ENCODE measurements around the gene DHX9. TPM values are rescaled to one million over a fixed set of nuclear protein-coding genes. Genes with fewer than 3 reads are reported as not detected.

Gene DHX9
- total and polyA plus RNA-seq, 2 of the 13 experiments (the other 11 are each of a cell fraction or from before 2014, with no cell fraction given), result 84.8 to 211 TPM

DNA sequence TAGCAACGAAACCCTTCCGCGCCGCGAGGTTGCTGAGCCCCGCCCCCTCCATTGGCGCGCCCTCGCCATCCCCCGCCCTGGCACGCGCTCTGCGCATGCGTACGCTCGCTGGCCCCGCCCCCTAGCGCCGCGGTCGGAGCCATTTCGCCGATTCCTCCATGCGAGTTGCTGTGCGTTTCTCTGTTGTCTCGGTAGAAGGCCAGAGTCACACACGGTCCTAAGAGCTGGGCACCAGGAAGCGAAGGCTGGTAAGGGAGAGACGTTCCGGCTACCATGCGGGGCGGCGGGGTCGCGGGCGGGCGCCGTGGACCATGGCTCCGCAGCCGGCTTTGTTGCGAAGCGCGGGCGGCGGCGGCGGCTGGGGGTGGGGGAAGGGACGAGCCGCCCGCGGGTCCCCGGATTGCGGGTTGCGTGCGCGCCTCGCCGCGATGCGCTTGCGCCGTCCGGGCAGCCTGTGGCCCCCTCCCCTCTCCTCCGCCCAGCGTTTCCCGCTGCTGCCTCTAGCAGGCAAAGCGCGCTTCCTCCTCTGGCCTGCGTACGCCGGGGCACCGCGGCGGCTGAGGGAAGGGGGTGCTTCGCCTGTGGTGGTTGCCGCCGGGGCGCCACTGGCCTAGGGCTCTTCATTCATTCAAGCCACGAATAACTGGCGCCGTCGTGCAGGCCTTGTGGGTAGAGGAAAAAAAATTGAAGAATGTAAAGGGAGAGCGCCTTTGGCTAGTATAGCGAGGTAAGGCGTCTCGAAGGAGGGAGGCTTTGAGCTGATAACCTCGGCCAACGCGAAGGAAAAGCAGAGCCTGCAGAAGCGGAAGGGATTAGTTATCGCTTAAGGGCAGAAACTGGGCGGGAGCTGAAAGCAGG is at the start of gene DHX9 (continued):
- TF ChIP-seq, protein P1, sequence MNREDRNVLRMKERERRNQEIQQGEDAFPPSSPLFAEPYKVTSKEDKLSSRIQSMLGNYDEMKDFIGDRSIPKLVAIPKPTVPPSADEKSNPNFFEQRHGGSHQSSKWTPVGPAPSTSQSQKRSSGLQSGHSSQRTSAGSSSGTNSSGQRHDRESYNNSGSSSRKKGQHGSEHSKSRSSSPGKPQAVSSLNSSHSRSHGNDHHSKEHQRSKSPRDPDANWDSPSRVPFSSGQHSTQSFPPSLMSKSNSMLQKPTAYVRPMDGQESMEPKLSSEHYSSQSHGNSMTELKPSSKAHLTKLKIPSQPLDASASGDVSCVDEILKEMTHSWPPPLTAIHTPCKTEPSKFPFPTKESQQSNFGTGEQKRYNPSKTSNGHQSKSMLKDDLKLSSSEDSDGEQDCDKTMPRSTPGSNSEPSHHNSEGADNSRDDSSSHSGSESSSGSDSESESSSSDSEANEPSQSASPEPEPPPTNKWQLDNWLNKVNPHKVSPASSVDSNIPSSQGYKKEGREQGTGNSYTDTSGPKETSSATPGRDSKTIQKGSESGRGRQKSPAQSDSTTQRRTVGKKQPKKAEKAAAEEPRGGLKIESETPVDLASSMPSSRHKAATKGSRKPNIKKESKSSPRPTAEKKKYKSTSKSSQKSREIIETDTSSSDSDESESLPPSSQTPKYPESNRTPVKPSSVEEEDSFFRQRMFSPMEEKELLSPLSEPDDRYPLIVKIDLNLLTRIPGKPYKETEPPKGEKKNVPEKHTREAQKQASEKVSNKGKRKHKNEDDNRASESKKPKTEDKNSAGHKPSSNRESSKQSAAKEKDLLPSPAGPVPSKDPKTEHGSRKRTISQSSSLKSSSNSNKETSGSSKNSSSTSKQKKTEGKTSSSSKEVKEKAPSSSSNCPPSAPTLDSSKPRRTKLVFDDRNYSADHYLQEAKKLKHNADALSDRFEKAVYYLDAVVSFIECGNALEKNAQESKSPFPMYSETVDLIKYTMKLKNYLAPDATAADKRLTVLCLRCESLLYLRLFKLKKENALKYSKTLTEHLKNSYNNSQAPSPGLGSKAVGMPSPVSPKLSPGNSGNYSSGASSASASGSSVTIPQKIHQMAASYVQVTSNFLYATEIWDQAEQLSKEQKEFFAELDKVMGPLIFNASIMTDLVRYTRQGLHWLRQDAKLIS (CRISPR knock-in tag; IDR thresholded peaks at IDR 0.05), result 0 out of 2 replicates have a peak, but pooled peaks have one; percentile 68
- TF ChIP-seq, protein P2, sequence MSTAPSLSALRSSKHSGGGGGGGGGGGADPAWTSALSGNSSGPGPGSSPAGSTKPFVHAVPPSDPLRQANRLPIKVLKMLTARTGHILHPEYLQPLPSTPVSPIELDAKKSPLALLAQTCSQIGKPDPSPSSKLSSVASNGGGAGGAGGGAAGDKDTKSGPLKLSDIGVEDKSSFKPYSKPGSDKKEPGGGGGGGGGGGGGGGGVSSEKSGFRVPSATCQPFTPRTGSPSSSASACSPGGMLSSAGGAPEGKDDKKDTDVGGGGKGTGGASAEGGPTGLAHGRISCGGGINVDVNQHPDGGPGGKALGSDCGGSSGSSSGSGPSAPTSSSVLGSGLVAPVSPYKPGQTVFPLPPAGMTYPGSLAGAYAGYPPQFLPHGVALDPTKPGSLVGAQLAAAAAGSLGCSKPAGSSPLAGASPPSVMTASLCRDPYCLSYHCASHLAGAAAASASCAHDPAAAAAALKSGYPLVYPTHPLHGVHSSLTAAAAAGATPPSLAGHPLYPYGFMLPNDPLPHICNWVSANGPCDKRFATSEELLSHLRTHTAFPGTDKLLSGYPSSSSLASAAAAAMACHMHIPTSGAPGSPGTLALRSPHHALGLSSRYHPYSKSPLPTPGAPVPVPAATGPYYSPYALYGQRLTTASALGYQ (CRISPR knock-in tag; IDR thresholded peaks at IDR 0.05), result no peak; the same call in 1 of the 2 replicates
- peak; percentile 92; the same call in 1 of the 2 replicates for TF ChIP-seq POLR2AphosphoS2 (IDR thresholded peaks at IDR 0.05; ENCODE audit: low read depth, low read length)
- TF ChIP-seq, protein P3, sequence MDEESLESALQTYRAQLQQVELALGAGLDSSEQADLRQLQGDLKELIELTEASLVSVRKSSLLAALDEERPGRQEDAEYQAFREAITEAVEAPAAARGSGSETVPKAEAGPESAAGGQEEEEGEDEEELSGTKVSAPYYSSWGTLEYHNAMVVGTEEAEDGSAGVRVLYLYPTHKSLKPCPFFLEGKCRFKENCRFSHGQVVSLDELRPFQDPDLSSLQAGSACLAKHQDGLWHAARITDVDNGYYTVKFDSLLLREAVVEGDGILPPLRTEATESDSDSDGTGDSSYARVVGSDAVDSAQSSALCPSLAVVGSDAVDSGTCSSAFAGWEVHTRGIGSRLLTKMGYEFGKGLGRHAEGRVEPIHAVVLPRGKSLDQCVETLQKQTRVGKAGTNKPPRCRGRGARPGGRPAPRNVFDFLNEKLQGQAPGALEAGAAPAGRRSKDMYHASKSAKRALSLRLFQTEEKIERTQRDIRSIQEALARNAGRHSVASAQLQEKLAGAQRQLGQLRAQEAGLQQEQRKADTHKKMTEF (CRISPR knock-in tag; IDR thresholded peaks at IDR 0.05), result peak; percentile 40; the same call in 1 of the 2 replicates
- peak; percentile 89 for TF ChIP-seq TOPORS (CRISPR knock-in tag; IDR thresholded peaks at IDR 0.05)
- peak; percentile 50; the same call in 1 of the 2 replicates for TF ChIP-seq KLF13 (CRISPR knock-in tag; IDR thresholded peaks at IDR 0.05)
- TF ChIP-seq PITX1 (CRISPR knock-in tag; IDR thresholded peaks at IDR 0.05), result peak; percentile 46; the same call in 1 of the 2 replicates
- TF ChIP-seq POLR2G (IDR thresholded peaks at IDR 0.05; ENCODE audit: low read depth, low read length), result peak; percentile 96
- TF ChIP-seq TAF15 (IDR thresholded peaks at IDR 0.05; ENCODE audit: low read depth, low read length, poor library complexity, severe bottlenecking), result peak; percentile 88
- no peak for TF ChIP-seq NFKBIZ (CRISPR knock-in tag; IDR thresholded peaks at IDR 0.05)
- peak; percentile 71; the same call in 1 of the 2 replicates for TF ChIP-seq POGZ (CRISPR knock-in tag; IDR thresholded peaks at IDR 0.05)
- TF ChIP-seq GABPA (IDR thresholded peaks at IDR 0.05; ENCODE audit: low read depth, low read length), result no peak
- TF ChIP-seq GABPA (CRISPR knock-in tag; IDR thresholded peaks at IDR 0.05; ENCODE audit: low read depth), result no peak
- TF ChIP-seq, protein P4, sequence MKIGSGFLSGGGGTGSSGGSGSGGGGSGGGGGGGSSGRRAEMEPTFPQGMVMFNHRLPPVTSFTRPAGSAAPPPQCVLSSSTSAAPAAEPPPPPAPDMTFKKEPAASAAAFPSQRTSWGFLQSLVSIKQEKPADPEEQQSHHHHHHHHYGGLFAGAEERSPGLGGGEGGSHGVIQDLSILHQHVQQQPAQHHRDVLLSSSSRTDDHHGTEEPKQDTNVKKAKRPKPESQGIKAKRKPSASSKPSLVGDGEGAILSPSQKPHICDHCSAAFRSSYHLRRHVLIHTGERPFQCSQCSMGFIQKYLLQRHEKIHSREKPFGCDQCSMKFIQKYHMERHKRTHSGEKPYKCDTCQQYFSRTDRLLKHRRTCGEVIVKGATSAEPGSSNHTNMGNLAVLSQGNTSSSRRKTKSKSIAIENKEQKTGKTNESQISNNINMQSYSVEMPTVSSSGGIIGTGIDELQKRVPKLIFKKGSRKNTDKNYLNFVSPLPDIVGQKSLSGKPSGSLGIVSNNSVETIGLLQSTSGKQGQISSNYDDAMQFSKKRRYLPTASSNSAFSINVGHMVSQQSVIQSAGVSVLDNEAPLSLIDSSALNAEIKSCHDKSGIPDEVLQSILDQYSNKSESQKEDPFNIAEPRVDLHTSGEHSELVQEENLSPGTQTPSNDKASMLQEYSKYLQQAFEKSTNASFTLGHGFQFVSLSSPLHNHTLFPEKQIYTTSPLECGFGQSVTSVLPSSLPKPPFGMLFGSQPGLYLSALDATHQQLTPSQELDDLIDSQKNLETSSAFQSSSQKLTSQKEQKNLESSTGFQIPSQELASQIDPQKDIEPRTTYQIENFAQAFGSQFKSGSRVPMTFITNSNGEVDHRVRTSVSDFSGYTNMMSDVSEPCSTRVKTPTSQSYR (CRISPR knock-in tag; IDR thresholded peaks at IDR 0.05; ENCODE audit: borderline replicate concordance), result peak; percentile 70
- 0 out of 2 replicates have a peak, but pooled peaks have one; percentile 67 for TF ChIP-seq ZNF20 (CRISPR knock-in tag; IDR thresholded peaks at IDR 0.05)
- no peak for TF ChIP-seq CHCHD3 (CRISPR knock-in tag; IDR thresholded peaks at IDR 0.05)
- peak; percentile 53; the same call in 1 of the 2 replicates for TF ChIP-seq ZNF839 (CRISPR knock-in tag; IDR thresholded peaks at IDR 0.05; ENCODE audit: borderline replicate concordance)
- TF ChIP-seq ZNF614 (CRISPR knock-in tag; IDR thresholded peaks at IDR 0.05; ENCODE audit: borderline replicate concordance), result no peak
- no peak; the same call in 1 of the 2 replicates for TF ChIP-seq FOSL2 (CRISPR knock-in tag; IDR thresholded peaks at IDR 0.05)
